IPS-20b (cell line): ENCODE measurements around the gene SALL4.
"Not testable (repeated sequence)": the region's sequence is repeated elsewhere in the genome, so short reads cannot be mapped to it uniquely, and the experiment has no call there.

Experiments
- H3K27ac ChIP-seq: one replicate; pipeline ENCODE4 v1.5.1; 2013; ENCODE audit warnings: low read length
- H3K27me3 ChIP-seq: 2 replicates; pipeline ENCODE4 v1.6.1; 2013; ENCODE audit warnings: mild to moderate bottlenecking, low read length, inconsistent platforms; ENCODE audit not compliant: insufficient read depth
- H3K36me3 ChIP-seq: 2 replicates; pipeline ENCODE4 v1.6.1; 2013; ENCODE audit warnings: low read depth, mild to moderate bottlenecking, inconsistent platforms, low read length, moderate library complexity; ENCODE audit not compliant: insufficient read depth
- H3K4me1 ChIP-seq: 2 replicates; pipeline ENCODE4 v1.6.1; 2013; ENCODE audit warnings: mild to moderate bottlenecking, control low read depth, inconsistent platforms, low read length, moderate library complexity; ENCODE audit not compliant: insufficient read depth
- H3K4me3 ChIP-seq: 2 replicates; pipeline ENCODE4 v1.5.1; 2013; ENCODE audit warnings: mild to moderate bottlenecking, low read length, inconsistent platforms
- H3K9ac ChIP-seq: 2 replicates; pipeline ENCODE4 v1.6.1; 2013; ENCODE audit warnings: low read depth, mild to moderate bottlenecking, inconsistent platforms, low read length, moderate library complexity
- H3K9me3 ChIP-seq: 2 replicates; pipeline ENCODE4 v1.6.1; 2013; ENCODE audit warnings: mild to moderate bottlenecking, low read depth, low read length, inconsistent platforms; ENCODE audit not compliant: insufficient read depth

The SALL4 gene

GRCh38 chr20:51775241-51775640, 27.1 kb downstream of the SALL4 start:
- Histone ChIP-seq H3K27ac (no peak overlapping the region), H3K4me3 (no peak overlapping the region), H3K4me1 (no peaks in the 10 kb centered on the region), H3K9me3 (peaks cover 3% of the 10 kb centered on the region; the same call in 1 of the 2 replicates), H3K27me3 (no peaks in the 10 kb centered on the region), H3K9ac (no peak overlapping the region), H3K36me3 (peaks cover 15% of the 10 kb centered on the region)

- Histone ChIP-seq H3K4me3 (no peak overlapping the region), H3K4me1 (no peaks in the 10 kb centered on the region), H3K9me3 (no peaks in the 10 kb centered on the region), H3K27ac (no peak overlapping the region), H3K36me3 (peaks cover 4% of the 10 kb centered on the region; the same call in 1 of the 2 replicates), H3K9ac (no peak overlapping the region), H3K27me3 (peaks cover 14% of the 10 kb centered on the region)
Observed at GRCh38 chr20:51772236-51772635, 30.1 kb downstream of the SALL4 start.

GRCh38 chr20:51769976-51770615, 32.2 kb downstream of the SALL4 start:
- Histone ChIP-seq H3K36me3 (no peaks in the 10 kb centered on the region; the same call in 1 of the 2 replicates), H3K27ac (no peak overlapping the region), H3K4me1 (no peaks in the 10 kb centered on the region), H3K9me3 (no peaks in the 10 kb centered on the region), H3K9ac (no peak overlapping the region), H3K4me3 (no peak overlapping the region), H3K27me3 (peaks cover 14% of the 10 kb centered on the region)

- no peak overlapping the region for H3K9ac ChIP-seq
- peak overlapping the region; percentile 24; the same call in 1 of the 2 replicates for H3K4me3 ChIP-seq
- H3K27ac ChIP-seq: no peak overlapping the region
- no peaks in the 10 kb centered on the region; the same call in 1 of the 2 replicates for H3K36me3 ChIP-seq
- H3K9me3 ChIP-seq: no peaks in the 10 kb centered on the region
- H3K27me3 ChIP-seq: peaks cover 14% of the 10 kb centered on the region
- H3K4me1 ChIP-seq: no peaks in the 10 kb centered on the region
Observed at GRCh38 chr20:51768759-51769517, 33.4 kb downstream of the SALL4 start.

GRCh38 chr20:51767867-51768758, 34.2 kb downstream of the SALL4 start, which contains the start of gene ATP9A:
TSS of gene ATP9A (minus strand) at chr20:51768390. CDS start at chr20:51768369, 21 bp downstream.
- peak within 1 kb of the TSS; percentile 85 for H3K4me3 ChIP-seq
- no peak within 1 kb of the TSS for H3K27ac ChIP-seq
- H3K27me3 ChIP-seq: peaks cover 14% of the 10 kb centered on the region
- peak within 1 kb of the TSS; percentile 65; the same call in 1 of the 2 replicates for H3K9ac ChIP-seq
- H3K36me3 ChIP-seq: no peaks in the 10 kb centered on the region; the same call in 1 of the 2 replicates
- no peaks in the 10 kb centered on the region for H3K4me1 ChIP-seq
- no peaks in the 10 kb centered on the region for H3K9me3 ChIP-seq

GRCh38 chr20:51766994-51767866, 35.1 kb downstream of the SALL4 start:
- H3K36me3 ChIP-seq: no peaks in the 10 kb centered on the region
- H3K4me3 ChIP-seq: peak overlapping the region; percentile 85
- H3K27ac ChIP-seq: no peak overlapping the region
- H3K9me3 ChIP-seq: no peaks in the 10 kb centered on the region
- H3K27me3 ChIP-seq: peaks cover 14% of the 10 kb centered on the region
- peak overlapping the region; percentile 79 for H3K9ac ChIP-seq
- no peaks in the 10 kb centered on the region for H3K4me1 ChIP-seq

GRCh38 chr20:51765381-51765780, 36.9 kb downstream of the SALL4 start:
- H3K4me1 ChIP-seq, H3K9ac ChIP-seq, H3K36me3 ChIP-seq, H3K9me3 ChIP-seq, H3K4me3 ChIP-seq, H3K27ac ChIP-seq: not testable (repeated sequence)
- H3K27me3 ChIP-seq: peaks cover 14% of the 10 kb centered on the region

GRCh38 chr20:51763965-51764602, 38.2 kb downstream of the SALL4 start:
- no peaks in the 10 kb centered on the region for H3K9me3 ChIP-seq
- no peak overlapping the region for H3K4me3 ChIP-seq
- no peaks in the 10 kb centered on the region for H3K4me1 ChIP-seq
- H3K9ac ChIP-seq: no peak overlapping the region
- H3K27ac ChIP-seq: no peak overlapping the region
- H3K27me3 ChIP-seq: peaks cover 11% of the 10 kb centered on the region
- H3K36me3 ChIP-seq: no peaks in the 10 kb centered on the region

- Histone ChIP-seq H3K27me3 (no peaks in the 10 kb centered on the region), H3K4me1 (no peaks in the 10 kb centered on the region), H3K4me3 (no peak overlapping the region), H3K27ac (no peak overlapping the region), H3K9me3 (no peaks in the 10 kb centered on the region), H3K36me3 (no peaks in the 10 kb centered on the region), H3K9ac (no peak overlapping the region)
Observed at GRCh38 chr20:51760905-51761546, 41.3 kb downstream of the SALL4 start.

GRCh38 chr20:51759769-51760510, 42.4 kb downstream of the SALL4 start:
- Histone ChIP-seq H3K36me3 (no peaks in the 10 kb centered on the region), H3K9me3 (no peaks in the 10 kb centered on the region), H3K4me1 (no peaks in the 10 kb centered on the region), H3K27me3 (no peaks in the 10 kb centered on the region), H3K9ac (no peak overlapping the region), H3K4me3 (no peak overlapping the region), H3K27ac (no peak overlapping the region)
